HCT116 (cell line): Measurements from ENCODE around the gene TPMT. TPM values are rescaled to one million over a fixed set of nuclear protein-coding genes. Genes with fewer than 3 reads are reported as not detected.

ENCODE experiments used
- ATAC-seq: fragments of 200-7000 bp; cut with Tn5 transposase; 2 replicates; pipeline ENCODE4 v1.9.1; 2020; ENCODE audit warnings: mild to moderate bottlenecking, moderate library complexity
- BruUV-seq: library from RNA; stranded (reverse); fragments of 400-500 nt; replicated peaks from 2 replicates; lab custom pipeline; 2021; lab: Mats Ljungman, UMichigan
- CTCF ChIA-PET: fragments of 300-600 bp; sonication (Branson Sonifier 250); formaldehyde crosslinking; loops from one replicate; lab custom pipeline; 2021; ENCODE audit warnings: antibody characterized with exemption; lab: Charles Lee
- POLR2A ChIA-PET: fragments of 300-600, 350-600 bp; sonication (Branson Sonifier 250); formaldehyde crosslinking; loops from one replicate; lab custom pipeline; 2021; ENCODE audit warnings: antibody characterized with exemption; lab: Charles Lee
- RAD21 ChIA-PET, 2 experiments: fragments of 300-600 bp; sonication (Branson Sonifier 250); formaldehyde crosslinking; loops; one replicate each; lab custom pipeline; 2023; ENCODE audit warnings: low total read pairs in 2 of 2; ENCODE audit not compliant: uncharacterized antibody in 2 of 2, unreplicated experiment in 2 of 2, low non-redundant PET in 1 of 2; lab: Charles Lee
- DNase-seq: peaks from one replicate; pipeline ENCODE4 v3.0.0-alpha.2; 2010; ENCODE audit warnings: low read depth, low spot score
- H2AFZ ChIP-seq: fragments of 200-600 bp; shearing (Covaris generic), sonication (generic); 2 replicates; pipeline ENCODE4 v1.6.1; 2017; ENCODE audit warnings: low read depth, mixed run types, mixed read lengths, antibody characterized with exemption, low read length; ENCODE audit not compliant: poor library complexity, severe bottlenecking
- H3K27ac ChIP-seq: 2 replicates; pipeline ENCODE4 v1.5.1; 2012; ENCODE audit warnings: low read depth, low read length
- H3K27me3 ChIP-seq: fragments of 200-600 bp; sonication (generic); 2 replicates; pipeline ENCODE4 v1.6.1; 2016; ENCODE audit warnings: mixed run types, low read length, mixed read lengths; ENCODE audit not compliant: insufficient read depth
- H3K36me3 ChIP-seq, 2 experiments: fragments of 200-500 bp in 1 of 2; fragments of 200-600 bp in 1 of 2; sonication (Bioruptor generic) in 1 of 2; sonication (generic) in 1 of 2; 2 replicates each; pipeline versions ENCODE4 v1.5.1 to v1.6.1; 2014 to 2016; ENCODE audit warnings: low read length in 2 of 2, inconsistent platforms in 1 of 2, mixed read lengths in 1 of 2, mixed run types in 1 of 2; ENCODE audit not compliant: insufficient read depth in 2 of 2, control insufficient read depth in 1 of 2
- H3K4me1 ChIP-seq, 2 experiments: fragments of 200-600 bp in 1 of 2; sonication (generic) in 1 of 2; 2 replicates each; pipeline versions ENCODE4 v1.5.1 to v1.6.1; 2012 to 2017; ENCODE audit warnings: low read length in 2 of 2, inconsistent platforms in 1 of 2, mild to moderate bottlenecking in 1 of 2, mixed read lengths in 1 of 2, mixed run types in 1 of 2, moderate library complexity in 1 of 2; ENCODE audit not compliant: insufficient read depth in 2 of 2, control insufficient read depth in 1 of 2
- H3K4me2 ChIP-seq: fragments of 200-600 bp; sonication (generic); 2 replicates; pipeline ENCODE4 v1.6.1; 2017; ENCODE audit warnings: mixed run types, low read length, mixed read lengths
- H3K4me3 ChIP-seq, 2 experiments: fragments of 200-600 bp in 1 of 2; sonication (generic) in 1 of 2; replicated peaks in 1 of 2; 2 replicates each; pipeline ENCODE4 v1.5.1; 2011 to 2016; ENCODE audit warnings: low read length in 2 of 2, control low read depth in 1 of 2, low read depth in 1 of 2, mild to moderate bottlenecking in 1 of 2, mixed read lengths in 1 of 2, mixed run types in 1 of 2
- H3K79me2 ChIP-seq: fragments of 200-600 bp; sonication (generic); 2 replicates; pipeline ENCODE4 v1.6.1; 2017; ENCODE audit warnings: mild to moderate bottlenecking, mixed run types, low read length, moderate library complexity, mixed read lengths; ENCODE audit not compliant: insufficient read depth
- H3K9ac ChIP-seq: fragments of 200-600 bp; sonication (generic); 2 replicates; pipeline ENCODE4 v1.6.1; 2016; ENCODE audit warnings: low read length, mixed read lengths
- H3K9me2 ChIP-seq: fragments of 200-600 bp; sonication (generic), shearing (Covaris generic); 2 replicates; pipeline ENCODE4 v1.6.1; 2017; ENCODE audit warnings: mixed run types, mild to moderate bottlenecking, moderate library complexity; ENCODE audit not compliant: insufficient read depth
- H3K9me3 ChIP-seq, 2 experiments: fragments of 200-500 bp in 1 of 2; fragments of 200-600 bp in 1 of 2; sonication (Bioruptor generic) in 1 of 2; sonication (generic) in 1 of 2; 2 replicates each; pipeline ENCODE4 v1.6.1; 2014 to 2017; ENCODE audit warnings: low read length in 2 of 2, mixed read lengths in 2 of 2, inconsistent platforms in 1 of 2, low read depth in 1 of 2, mild to moderate bottlenecking in 1 of 2, mixed run types in 1 of 2, moderate library complexity in 1 of 2; ENCODE audit not compliant: control insufficient read depth in 1 of 2, insufficient read depth in 1 of 2
- H4K20me1 ChIP-seq: fragments of 200-600 bp; sonication (generic), shearing (Covaris generic); 2 replicates; pipeline ENCODE4 v1.6.1; 2017; ENCODE audit warnings: mixed run types, mild to moderate bottlenecking, moderate library complexity; ENCODE audit not compliant: insufficient read depth
- EZH2 ChIP-seq: fragments of 200-600 bp; sonication (generic); IDR thresholded peaks from 2 replicates; pipeline ENCODE4 v1.6.1; 2017; ENCODE audit warnings: antibody characterized with exemption, mixed run types
- RAD21 ChIP-seq: IDR thresholded peaks from 2 replicates; pipeline ENCODE4 v1.6.1; 2012; ENCODE audit warnings: low read depth, mild to moderate bottlenecking
- SP1 ChIP-seq: IDR thresholded peaks from 2 replicates; pipeline ENCODE4 v1.6.1; 2012; ENCODE audit warnings: low read depth
- TCF7L2 ChIP-seq: IDR thresholded peaks from 2 replicates; pipeline ENCODE4 v1.7.0; 2011; ENCODE audit warnings: borderline replicate concordance, inconsistent platforms; ENCODE audit not compliant: insufficient read depth, insufficient read length; ENCODE audit errors: extremely low read depth
- intact Hi-C: fragments of 100-400 bp; cut with micrococcal nuclease; formaldehyde crosslinking; loops from 2 replicates; pipeline ENCODE4 v1.10.0; 2022
- total RNA-seq: library from RNA; stranded (reverse); gene quantifications from one replicate; pipeline ENCODE4 v1.2.1, GENCODE V29; 2021; ENCODE audit not compliant: unreplicated experiment
- TF ChIP-seq, protein P1 (sequence below), 3 experiments: fragments of 200-600 bp in 1 of 3; sonication (generic) in 1 of 3; IDR thresholded peaks in 2 of 3; conservative IDR thresholded peaks in 1 of 3; 2 replicates each; pipeline ENCODE4 v1.5.1; 2012 to 2017; ENCODE audit warnings: low read depth in 2 of 3, low read length in 2 of 3, antibody characterized with exemption in 1 of 3, borderline replicate concordance in 1 of 3, control low read depth in 1 of 3, mild to moderate bottlenecking in 1 of 3, mixed read lengths in 1 of 3, mixed run types in 1 of 3, moderate library complexity in 1 of 3; ENCODE audit not compliant: insufficient read depth in 1 of 3

Gene TPMT
- total RNA-seq, 1 experiment from 2014 or later, result 10.1 TPM

DNA sequence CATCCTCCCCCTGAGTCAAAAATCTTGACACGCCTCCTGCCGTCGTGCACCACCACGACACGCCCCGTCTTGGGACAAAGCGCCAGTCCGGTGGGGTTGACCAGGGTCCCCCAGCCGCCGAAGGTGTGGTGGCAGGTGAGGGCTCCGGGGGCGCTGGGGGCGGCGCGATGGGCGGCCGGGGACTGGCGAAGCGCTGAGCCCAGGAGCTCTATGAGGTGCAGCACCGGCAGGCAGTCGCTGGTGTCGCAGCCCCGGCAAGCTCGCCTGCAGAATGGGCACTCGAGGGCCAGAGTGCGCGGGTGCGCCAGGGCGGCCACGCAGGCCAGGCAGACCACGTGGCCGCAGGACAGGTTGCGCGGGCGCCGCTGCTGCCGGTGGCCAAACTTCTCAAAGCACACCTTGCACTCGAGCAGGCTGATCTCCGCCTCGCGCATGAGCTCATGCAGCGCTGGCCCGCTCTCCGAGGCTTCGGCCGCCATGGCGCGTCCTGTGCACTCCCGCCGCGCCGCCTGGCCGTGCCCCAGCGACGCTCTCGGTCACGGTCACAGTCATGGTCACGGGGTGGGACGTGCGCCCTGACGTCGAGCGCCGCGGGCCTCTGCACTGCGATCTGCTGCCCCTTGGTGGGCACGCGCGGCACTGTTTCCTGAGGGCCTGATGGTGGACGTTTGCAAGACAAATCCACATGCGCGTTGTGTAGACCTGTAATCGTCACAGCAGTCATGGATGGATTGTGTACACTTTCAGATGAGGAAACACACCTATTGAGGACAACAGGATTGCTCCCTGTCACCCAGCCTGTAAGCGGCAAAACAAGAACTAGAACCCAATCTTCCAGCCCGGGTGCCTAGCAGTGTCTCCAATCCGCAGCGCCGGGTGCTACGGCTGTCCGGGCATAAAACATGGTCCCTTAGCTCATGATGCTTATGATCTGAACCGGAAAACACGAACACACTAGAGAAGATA lies 32.5 kb downstream of the TPMT start, which contains the start of gene NHLRC1:
Gene NHLRC1 (minus strand): TSS at position 550 of the 966 bp plus-strand sequence. CDS start 71 bp downstream, at position 479.
- Histone ChIP-seq H3K4me1 (no peaks in the 10 kb centered on the region), H3K9ac (no peak within 1 kb of the TSS), H3K4me3 (no peak within 1 kb of the TSS), H3K27me3 (no peaks in the 10 kb centered on the region), H3K27ac (no peak within 1 kb of the TSS), H3K4me2 (no peak within 1 kb of the TSS), H4K20me1 (no peaks in the 10 kb centered on the region), H3K9me2 (no peaks in the 10 kb centered on the region), H3K79me2 (no peaks in the 10 kb centered on the region), H3K9me3 (no peaks in the 10 kb centered on the region), H3K36me3 (no peaks in the 10 kb centered on the region), H2AFZ (no peak within 1 kb of the TSS)
- ChIA-PET CTCF (no interaction called here), RAD21 (no interaction called here), POLR2A (interaction anchor here (0.6 kb wide), 1 partner anchor 11 kb away, joined by 3 read pairs; no protein-coding TSS in a partner anchor)
- TF ChIP-seq, protein P1, sequence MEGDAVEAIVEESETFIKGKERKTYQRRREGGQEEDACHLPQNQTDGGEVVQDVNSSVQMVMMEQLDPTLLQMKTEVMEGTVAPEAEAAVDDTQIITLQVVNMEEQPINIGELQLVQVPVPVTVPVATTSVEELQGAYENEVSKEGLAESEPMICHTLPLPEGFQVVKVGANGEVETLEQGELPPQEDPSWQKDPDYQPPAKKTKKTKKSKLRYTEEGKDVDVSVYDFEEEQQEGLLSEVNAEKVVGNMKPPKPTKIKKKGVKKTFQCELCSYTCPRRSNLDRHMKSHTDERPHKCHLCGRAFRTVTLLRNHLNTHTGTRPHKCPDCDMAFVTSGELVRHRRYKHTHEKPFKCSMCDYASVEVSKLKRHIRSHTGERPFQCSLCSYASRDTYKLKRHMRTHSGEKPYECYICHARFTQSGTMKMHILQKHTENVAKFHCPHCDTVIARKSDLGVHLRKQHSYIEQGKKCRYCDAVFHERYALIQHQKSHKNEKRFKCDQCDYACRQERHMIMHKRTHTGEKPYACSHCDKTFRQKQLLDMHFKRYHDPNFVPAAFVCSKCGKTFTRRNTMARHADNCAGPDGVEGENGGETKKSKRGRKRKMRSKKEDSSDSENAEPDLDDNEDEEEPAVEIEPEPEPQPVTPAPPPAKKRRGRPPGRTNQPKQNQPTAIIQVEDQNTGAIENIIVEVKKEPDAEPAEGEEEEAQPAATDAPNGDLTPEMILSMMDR (IDR thresholded peaks at IDR 0.05 in 2 of 3, conservative IDR thresholded peaks at IDR 0.05 in 1 of 3; ENCODE audit: borderline replicate concordance in 1 of 3, insufficient read depth in 1 of 3, low read depth in 2 of 3, low read length in 2 of 3), result peak in 2 of 3 experiments; percentile 38 to 48; a peak in 4 of 6 replicates
- no peak for TF ChIP-seq EZH2
- TF ChIP-seq RAD21, result peak; percentile 44
- DNase-seq, result no peak
- ATAC-seq, result peak; percentile 60; the same call in 1 of the 2 replicates
- no TSS peak for BruUV-seq
- intact Hi-C loops, result no loop called here

DNA sequence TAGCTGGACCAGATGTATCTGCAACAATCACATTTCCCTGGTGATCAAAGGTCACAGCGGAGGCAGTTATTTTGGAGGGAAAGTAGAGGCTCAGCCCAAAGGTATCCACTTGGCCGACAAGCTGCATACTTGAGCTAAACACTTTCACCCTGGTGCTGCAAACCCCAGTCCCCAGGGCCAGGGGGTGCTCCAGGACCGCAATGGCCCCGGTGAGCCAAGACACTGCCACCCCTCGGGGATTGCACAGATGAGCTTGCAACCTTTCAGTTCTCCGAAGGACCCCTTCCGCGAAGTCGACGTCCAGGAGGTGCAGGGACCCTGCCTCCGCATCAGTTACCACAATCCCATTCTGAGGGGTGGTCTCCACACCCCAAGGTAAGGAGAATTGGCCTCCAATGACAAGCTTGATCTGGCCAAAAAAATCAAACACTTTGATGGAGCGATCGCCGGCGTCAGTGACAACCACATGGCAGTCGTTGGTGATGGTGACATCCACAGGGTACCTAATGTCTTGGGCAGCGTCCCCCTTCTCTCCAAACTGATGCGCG lies 33.2 kb downstream of the TPMT start:
- no peak overlapping the region for H3K4me2 ChIP-seq
- H4K20me1 ChIP-seq, result no peaks in the 10 kb centered on the region
- POLR2A ChIA-PET, result interaction anchor here (0.6 kb wide), 1 partner anchor 10 kb away, joined by 3 read pairs; no protein-coding TSS in a partner anchor
- no peaks in the 10 kb centered on the region for H3K9me2 ChIP-seq
- no peak overlapping the region for H3K9ac ChIP-seq
- H2AFZ ChIP-seq, result no peak overlapping the region
- H3K27me3 ChIP-seq, result no peaks in the 10 kb centered on the region
- H3K27ac ChIP-seq, result no peak overlapping the region
- intact Hi-C loops, result no loop called here
- RAD21 ChIA-PET, result no interaction called here
- ATAC-seq, result no peak
- no peaks in the 10 kb centered on the region for H3K79me2 ChIP-seq
- H3K9me3 ChIP-seq, result no peaks in the 10 kb centered on the region
- BruUV-seq, result no TSS peak
- CTCF ChIA-PET, result no interaction called here
- no peak for DNase-seq
- H3K36me3 ChIP-seq, result no peaks in the 10 kb centered on the region
- no peaks in the 10 kb centered on the region for H3K4me1 ChIP-seq
- no peak overlapping the region for H3K4me3 ChIP-seq
- TF ChIP-seq, protein P1 (IDR thresholded peaks at IDR 0.05 in 2 of 3, conservative IDR thresholded peaks at IDR 0.05 in 1 of 3; ENCODE audit: borderline replicate concordance in 1 of 3, insufficient read depth in 1 of 3, low read depth in 2 of 3, low read length in 2 of 3), result 0 out of 6 replicates have a peak, but pooled peaks of 1 of the 3 experiments have one; percentile 10
- no peak for TF ChIP-seq TCF7L2
- no peak for TF ChIP-seq SP1
- peak; percentile 34 for TF ChIP-seq RAD21
